ENCODE data around the gene GRIN2C.
A peak's percentile ranks its signal among the peaks of the same experiment; 100 is the strongest.
"Not testable (repeated sequence)": the region's sequence is repeated elsewhere in the genome, so short reads cannot be mapped to it uniquely, and the experiment has no call there.

The GRIN2C gene

GRCh38 chr17:74872313-74873036, 12.8 kb upstream of the GRIN2C start, which contains the start of gene FDXR:
TSS of gene FDXR (minus strand) at chr17:74872994. CDS start at chr17:74872944, 50 bp downstream.
- ATAC-seq = peak; percentile 41
- H3K27ac Mint-ChIP-seq = peak within 1 kb of the TSS; percentile 98 to 99
- H3K9me3 Mint-ChIP-seq = no peaks in the 10 kb centered on the region
- no peak for DNase-seq
- peaks cover 33% of the 10 kb centered on the region for H3K4me1 Mint-ChIP-seq
- H3K4me3 Mint-ChIP-seq = peak within 1 kb of the TSS; percentile 83 to 87
- H3K27me3 Mint-ChIP-seq = no peaks in the 10 kb centered on the region

DNA sequence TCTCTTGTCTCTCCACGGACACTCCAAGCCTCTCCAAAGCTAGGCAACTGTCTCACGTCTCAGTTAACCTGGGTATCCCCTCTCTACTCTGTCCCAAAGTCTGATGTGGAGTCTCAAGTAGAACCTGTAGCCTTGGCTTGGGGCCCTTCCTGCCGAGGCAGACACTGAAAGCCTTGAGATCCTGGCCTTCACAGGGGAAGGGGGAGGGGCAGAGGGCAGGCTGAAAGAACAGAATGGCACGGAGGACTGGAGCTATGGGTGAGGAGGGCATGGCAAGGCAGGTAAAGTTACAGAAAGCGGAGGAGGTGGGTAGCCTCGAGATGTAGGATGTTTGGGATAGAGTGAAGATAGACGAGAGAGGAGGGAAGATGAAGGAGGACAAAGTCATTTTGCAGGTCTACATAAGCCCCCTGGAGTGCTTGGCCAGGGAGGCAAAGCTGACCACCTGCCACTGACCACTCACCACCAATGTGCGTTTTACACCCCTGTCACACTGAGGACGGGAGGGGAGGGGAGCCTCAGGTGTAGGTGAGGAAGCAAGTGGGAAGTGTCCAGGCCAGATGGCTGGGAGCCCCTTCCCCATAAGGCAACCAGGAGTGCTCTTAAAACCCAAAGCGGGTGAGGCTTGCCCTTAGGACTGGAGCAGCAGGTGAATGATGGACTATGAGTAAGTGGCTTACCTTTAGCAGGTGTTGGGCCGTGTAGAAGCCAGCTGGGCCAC, 11.8 kb upstream of the GRIN2C start:
- DNase-seq (no peak), ATAC-seq (no peak)
- Mint-ChIP-seq H3K27me3 (no peaks in the 10 kb centered on the region), H3K4me3 (peak overlapping the region; percentile 83 to 87), H3K27ac (no peak overlapping the region), H3K9me3 (no peaks in the 10 kb centered on the region), H3K4me1 (peaks cover 33% of the 10 kb centered on the region)

- no peak for DNase-seq
- Mint-ChIP-seq H3K4me3 (no peak overlapping the region), H3K27me3 (no peaks in the 10 kb centered on the region), H3K4me1 (peaks cover 32% of the 10 kb centered on the region), H3K9me3 (no peaks in the 10 kb centered on the region), H3K27ac (no peak overlapping the region)
- ATAC-seq = no peak
These were observed 10.8 kb upstream of the GRIN2C start for GRCh38 chr17:74870512-74870911.

DNA sequence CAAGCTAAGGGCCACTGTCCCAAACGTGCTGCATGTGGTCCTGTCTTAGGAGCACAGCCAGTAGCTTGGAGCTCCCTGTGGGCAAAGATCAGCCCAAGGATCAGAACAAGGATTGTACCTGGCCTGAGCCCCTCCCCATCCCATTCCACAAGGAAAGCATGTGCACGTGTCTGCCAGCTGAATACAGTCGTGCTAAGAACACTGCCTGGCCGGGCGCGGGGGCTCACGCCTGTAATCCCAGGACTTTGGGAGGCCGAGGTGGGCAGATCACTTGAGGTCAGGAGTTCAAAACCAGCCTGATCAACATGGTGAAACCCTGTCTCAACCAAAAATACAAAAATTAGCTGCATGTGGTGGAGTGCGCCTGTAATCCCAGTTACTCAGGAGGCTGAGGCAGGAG, 10.3 kb upstream of the GRIN2C start:
- not testable (repeated sequence) for H3K9me3 Mint-ChIP-seq, H3K27ac Mint-ChIP-seq, ATAC-seq, H3K4me3 Mint-ChIP-seq, H3K27me3 Mint-ChIP-seq, DNase-seq
- H3K4me1 Mint-ChIP-seq = peaks cover 30% of the 10 kb centered on the region

- Mint-ChIP-seq H3K27ac (peak overlapping the region in 1 of 2 donors; percentile 50), H3K27me3 (no peaks in the 10 kb centered on the region), H3K9me3 (no peaks in the 10 kb centered on the region), H3K4me3 (no peak overlapping the region), H3K4me1 (peaks cover 26% of the 10 kb centered on the region)
- DNase-seq (no peak), ATAC-seq (no peak)
These were observed 9.2 kb upstream of the GRIN2C start for GRCh38 chr17:74868908-74869255.

- ATAC-seq (no peak), DNase-seq (no peak)
- Mint-ChIP-seq H3K27ac (peak overlapping the region in 1 of 2 donors; percentile 50), H3K27me3 (peaks cover 3% of the 10 kb centered on the region), H3K9me3 (no peaks in the 10 kb centered on the region), H3K4me1 (peaks cover 23% of the 10 kb centered on the region), H3K4me3 (no peak overlapping the region)
These were observed 8.7 kb upstream of the GRIN2C start for GRCh38 chr17:74868251-74868907.

DNA sequence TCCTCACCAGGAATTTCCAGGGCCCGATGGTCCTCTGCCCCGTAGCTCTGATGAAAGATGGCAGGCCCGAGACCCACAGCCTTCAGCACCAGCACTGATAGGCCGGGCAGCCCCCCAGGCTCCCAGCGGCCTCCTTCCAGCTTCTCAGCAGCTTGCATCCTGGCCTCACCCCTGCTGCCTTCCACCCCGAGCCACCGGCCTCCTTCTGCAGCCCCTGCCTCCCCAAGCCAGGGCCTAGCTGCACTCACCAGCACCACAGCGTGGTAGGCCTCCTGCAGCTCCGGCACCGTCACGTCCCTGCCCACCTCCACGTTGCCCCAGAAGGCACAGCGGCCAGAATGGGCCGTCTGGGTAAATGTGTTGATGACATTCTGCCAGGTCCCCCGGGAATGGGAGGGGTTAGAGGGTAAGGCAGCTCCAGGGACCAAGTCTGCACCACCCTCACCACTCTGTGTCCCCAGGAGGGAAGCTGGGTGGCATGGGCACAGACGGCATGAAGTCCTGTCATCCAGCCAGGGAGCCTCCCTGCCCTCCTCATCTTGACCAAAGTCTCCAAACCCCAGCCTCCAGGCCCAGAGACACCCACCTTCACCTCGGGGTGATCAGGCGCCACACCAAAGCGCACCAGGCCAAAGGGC, 6.6 kb upstream of the GRIN2C start:
- DNase-seq (no peak), ATAC-seq (no peak)
- no peaks in the 10 kb centered on the region for H3K9me3 Mint-ChIP-seq
- peaks cover 17% of the 10 kb centered on the region for H3K4me1 Mint-ChIP-seq
- peak overlapping the region in 1 of 2 donors; percentile 50 for H3K27ac Mint-ChIP-seq
- no peak overlapping the region for H3K4me3 Mint-ChIP-seq
- peaks cover 24% of the 10 kb centered on the region for H3K27me3 Mint-ChIP-seq

DNA sequence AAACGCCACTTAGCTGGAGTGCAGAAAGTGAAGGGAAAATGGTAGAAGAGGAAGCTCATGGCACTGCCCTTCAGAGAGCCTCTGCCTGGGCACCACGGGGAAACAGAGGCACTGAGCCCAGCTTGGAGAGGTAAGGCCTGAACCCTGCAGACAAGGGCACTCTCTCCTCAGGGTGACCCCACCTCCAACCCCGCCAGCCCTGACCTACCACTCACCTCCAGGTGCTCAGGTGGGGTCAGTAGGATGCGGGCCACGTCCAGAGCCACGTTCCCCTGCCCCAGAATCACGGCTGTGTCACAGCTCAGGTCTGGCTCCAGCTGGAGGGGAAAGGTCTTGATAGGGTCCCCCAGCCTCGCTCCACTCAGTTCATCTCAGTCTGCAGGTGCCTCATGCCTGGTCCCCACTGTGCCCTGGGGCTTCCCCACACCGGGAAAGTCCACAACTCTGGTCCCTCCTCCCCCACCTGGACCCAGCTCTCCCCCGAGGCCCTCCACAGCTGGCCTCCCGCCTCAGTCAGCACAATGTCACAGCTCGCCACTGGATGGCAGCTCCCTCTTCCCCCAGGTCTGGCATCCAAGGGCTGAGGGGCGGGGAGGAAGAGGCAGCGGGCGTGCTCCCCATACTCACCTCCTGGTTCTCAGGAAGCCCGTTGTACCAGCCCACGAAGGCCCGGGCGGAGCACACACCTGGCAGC, 6.0 kb upstream of the GRIN2C start:
- H3K4me3 Mint-ChIP-seq = no peak overlapping the region
- H3K9me3 Mint-ChIP-seq = no peaks in the 10 kb centered on the region
- H3K4me1 Mint-ChIP-seq = peaks cover 21% of the 10 kb centered on the region
- H3K27ac Mint-ChIP-seq = no peak overlapping the region
- no peak for DNase-seq
- peaks cover 31% of the 10 kb centered on the region for H3K27me3 Mint-ChIP-seq
- ATAC-seq = no peak

GRCh38 chr17:74864866-74865395, 5.2 kb upstream of the GRIN2C start:
- no peaks in the 10 kb centered on the region for H3K9me3 Mint-ChIP-seq
- H3K4me3 Mint-ChIP-seq = no peak overlapping the region
- no peak overlapping the region for H3K27ac Mint-ChIP-seq
- peaks cover 38% of the 10 kb centered on the region for H3K27me3 Mint-ChIP-seq
- peak; percentile 68 to 72 for DNase-seq
- ATAC-seq = peak; percentile 40
- peaks cover 28% of the 10 kb centered on the region for H3K4me1 Mint-ChIP-seq

DNA sequence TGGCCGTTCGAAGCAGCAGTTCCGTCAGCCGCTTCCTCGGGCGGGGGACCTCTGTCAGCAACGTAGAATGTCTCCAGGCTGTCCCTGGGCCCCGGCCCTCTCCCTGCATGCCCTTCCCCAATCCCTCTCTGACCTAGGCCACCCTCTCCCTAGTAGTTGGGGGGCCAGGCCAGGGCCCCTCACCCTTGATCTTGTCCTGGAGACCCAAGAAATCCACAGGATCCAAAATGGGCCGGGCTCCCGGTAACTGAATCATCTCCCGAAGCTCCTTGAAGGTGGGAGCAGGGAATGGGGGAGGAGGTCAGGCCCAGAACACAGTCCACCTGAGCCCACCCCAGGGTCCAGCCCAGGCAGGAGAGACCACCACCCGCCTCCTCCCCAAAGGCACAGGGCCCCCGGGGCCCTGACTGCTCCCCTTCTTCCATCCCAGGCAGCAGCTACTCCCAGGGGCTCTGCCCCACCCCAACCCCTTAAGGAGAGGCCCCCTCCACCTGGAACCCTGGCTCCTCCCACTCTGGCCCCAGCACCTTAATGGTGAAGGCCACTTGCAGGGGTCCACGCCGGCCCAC, 4.7 kb upstream of the GRIN2C start:
- Mint-ChIP-seq H3K27me3 (peaks cover 43% of the 10 kb centered on the region), H3K4me3 (no peak overlapping the region), H3K9me3 (no peaks in the 10 kb centered on the region), H3K4me1 (peaks cover 31% of the 10 kb centered on the region), H3K27ac (no peak overlapping the region)
- DNase-seq = no peak
- no peak for ATAC-seq

GRCh38 chr17:74863420-74864296, 4.0 kb upstream of the GRIN2C start:
- no peak for ATAC-seq
- Mint-ChIP-seq H3K27me3 (peaks cover 51% of the 10 kb centered on the region), H3K4me1 (peaks cover 36% of the 10 kb centered on the region), H3K27ac (no peak overlapping the region), H3K9me3 (no peaks in the 10 kb centered on the region), H3K4me3 (no peak overlapping the region)
- no peak for DNase-seq

DNA sequence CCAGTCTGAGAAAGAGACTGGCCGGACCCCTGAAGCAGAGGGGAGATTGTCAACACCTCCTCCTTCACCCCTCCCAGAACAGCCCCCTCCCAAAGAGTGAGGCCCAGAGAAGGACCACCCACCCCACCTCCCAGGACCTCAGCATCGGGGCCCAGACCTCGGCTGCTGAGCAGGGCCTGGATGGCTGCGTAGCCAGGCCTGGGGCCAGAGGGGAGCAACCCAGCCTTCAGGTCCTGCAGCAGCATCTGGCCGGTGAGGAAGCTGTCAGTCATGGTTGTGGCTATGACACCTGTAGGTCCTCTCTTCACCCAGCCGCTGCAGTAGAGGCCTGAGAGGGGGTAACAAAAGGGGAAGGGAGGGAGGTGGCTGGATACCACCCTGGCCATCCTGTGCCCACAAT, 3.2 kb upstream of the GRIN2C start:
- peaks cover 36% of the 10 kb centered on the region for H3K4me1 Mint-ChIP-seq
- no peaks in the 10 kb centered on the region for H3K9me3 Mint-ChIP-seq
- DNase-seq (no peak), ATAC-seq (no peak)
- H3K27me3 Mint-ChIP-seq = peaks cover 58% of the 10 kb centered on the region
- H3K27ac Mint-ChIP-seq = no peak overlapping the region
- no peak overlapping the region for H3K4me3 Mint-ChIP-seq

GRCh38 chr17:74862108-74862901, 2.6 kb upstream of the GRIN2C start:
- DNase-seq (peak; percentile 78 to 80), ATAC-seq (peak; percentile 75)
- peaks cover 36% of the 10 kb centered on the region for H3K4me1 Mint-ChIP-seq
- peak overlapping the region; percentile 62 to 68 for H3K4me3 Mint-ChIP-seq
- H3K9me3 Mint-ChIP-seq = no peaks in the 10 kb centered on the region
- H3K27me3 Mint-ChIP-seq = peaks cover 64% of the 10 kb centered on the region
- H3K27ac Mint-ChIP-seq = no peak overlapping the region

Data from stimulated activated naive CD8-positive, alpha-beta T cell treated with anti-CD3 and anti-CD28 coated beads, Interleukin-15, amount 100 ng/mL, for 72 hours (primary cell).